SH-SY5Y (cell line): ENCODE data around the gene NRG2.

Experiments
- GATA2 ChIP-seq: IDR thresholded peaks from 2 replicates; pipeline ENCODE4 v1.6.1; 2011; ENCODE audit warnings: mild to moderate bottlenecking, low read depth, low read length
- GATA3 ChIP-seq: IDR thresholded peaks from 2 replicates; pipeline ENCODE4 v1.6.1; 2011; ENCODE audit warnings: low read depth, mild to moderate bottlenecking, low read length, moderate library complexity

DNA sequence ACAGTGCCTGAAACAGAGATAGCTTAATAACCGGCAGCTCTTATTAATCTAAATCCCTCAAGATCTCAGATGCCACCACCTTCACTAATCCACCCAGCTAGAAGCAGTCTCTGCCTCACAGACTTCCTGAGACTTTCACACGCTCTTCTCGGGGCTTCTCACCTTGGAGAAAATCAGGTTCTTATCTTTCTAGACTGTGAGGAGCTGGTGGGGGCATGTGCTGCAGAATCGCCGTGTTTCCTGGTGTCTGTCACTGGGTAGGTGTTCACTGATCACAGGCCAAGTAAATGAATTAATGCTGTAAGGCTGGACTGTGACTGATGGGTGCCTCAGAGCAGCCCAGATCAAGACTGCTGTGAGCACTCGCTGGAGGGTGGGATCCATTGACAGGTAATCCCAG is 145.8 kb downstream of the NRG2 start:
- TF ChIP-seq GATA2, result no peak
- no peak for TF ChIP-seq GATA3
